AG04450 (cell line): ENCODE measurements around the gene ITGAX. TPM values are rescaled to one million over a fixed set of nuclear protein-coding genes. Genes with fewer than 3 reads are reported as not detected.

Experiments
- CTCF ChIA-PET: fragments of 300-600, 350-600 bp; formaldehyde crosslinking; extraction: SDS; loops from one replicate; lab custom pipeline; 2022; ENCODE audit warnings: antibody characterized with exemption, inconsistent platforms; lab: Charles Lee
- POLR2A ChIA-PET: fragments of 350-600 bp; formaldehyde crosslinking; extraction: SDS; loops from one replicate; lab custom pipeline; 2021; ENCODE audit warnings: antibody characterized with exemption, inconsistent platforms; lab: Yijun Ruan, JAX
- DNase-seq: peaks from one replicate; pipeline ENCODE4 v3.0.0-alpha.2; 2011; ENCODE audit warnings: low read depth, low spot score
- H3K27ac ChIP-seq: one replicate; pipeline ENCODE4 v1.5.1; 2012; ENCODE audit warnings: low read depth, low read length, control low read depth
- H3K27me3 ChIP-seq: one replicate; pipeline ENCODE4 v1.6.0; 2012; ENCODE audit warnings: low read length; ENCODE audit not compliant: control insufficient read depth, insufficient read depth
- H3K4me3 ChIP-seq: 2 replicates; pipeline ENCODE4 v1.5.1; 2011; ENCODE audit warnings: mild to moderate bottlenecking, low read depth, low read length, control low read depth
- H3K9me3 ChIP-seq: 2 replicates; pipeline ENCODE4 v1.5.1; 2012; ENCODE audit warnings: low read length; ENCODE audit not compliant: control insufficient read depth, insufficient read depth
- polyA plus RNA-seq: library from polyadenylated mRNA; depleted of rRNA; stranded (reverse); fragments of >200 nt; gene quantifications from 2 replicates; pipeline ENCODE4 v1.2.3, GENCODE V29; 2011
- TF ChIP-seq, protein P1 (sequence below): IDR thresholded peaks from 2 replicates; pipeline ENCODE4 v1.5.1; 2011; ENCODE audit warnings: low read depth, low read length, control low read depth, inconsistent platforms

Gene ITGAX
- polyA plus RNA-seq, 1 experiment, result 0.15 TPM

DNA sequence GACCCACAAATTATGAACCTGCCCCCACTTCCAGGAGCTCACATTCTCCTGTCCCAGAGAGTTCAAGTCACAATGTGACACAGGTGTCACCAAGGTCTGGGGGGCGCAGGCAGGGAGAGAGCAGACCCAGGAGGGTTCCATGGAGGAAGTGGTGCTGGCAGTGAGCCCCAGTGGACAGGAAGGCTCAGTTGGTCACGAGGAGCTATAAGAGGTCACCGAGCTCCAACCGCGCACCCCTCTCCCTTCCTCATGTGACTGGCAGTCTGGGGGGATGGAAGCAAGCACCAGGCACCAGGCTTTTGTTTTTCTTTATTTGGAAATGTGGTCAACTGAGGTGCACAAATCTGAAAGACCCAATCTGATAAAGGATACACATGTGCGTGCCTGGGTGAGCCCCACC, 40.7 kb downstream of the ITGAX start:
- H3K9me3 ChIP-seq, result peaks cover 8% of the 10 kb centered on the region
- POLR2A ChIA-PET, result no interaction called here
- TF ChIP-seq, protein P1, sequence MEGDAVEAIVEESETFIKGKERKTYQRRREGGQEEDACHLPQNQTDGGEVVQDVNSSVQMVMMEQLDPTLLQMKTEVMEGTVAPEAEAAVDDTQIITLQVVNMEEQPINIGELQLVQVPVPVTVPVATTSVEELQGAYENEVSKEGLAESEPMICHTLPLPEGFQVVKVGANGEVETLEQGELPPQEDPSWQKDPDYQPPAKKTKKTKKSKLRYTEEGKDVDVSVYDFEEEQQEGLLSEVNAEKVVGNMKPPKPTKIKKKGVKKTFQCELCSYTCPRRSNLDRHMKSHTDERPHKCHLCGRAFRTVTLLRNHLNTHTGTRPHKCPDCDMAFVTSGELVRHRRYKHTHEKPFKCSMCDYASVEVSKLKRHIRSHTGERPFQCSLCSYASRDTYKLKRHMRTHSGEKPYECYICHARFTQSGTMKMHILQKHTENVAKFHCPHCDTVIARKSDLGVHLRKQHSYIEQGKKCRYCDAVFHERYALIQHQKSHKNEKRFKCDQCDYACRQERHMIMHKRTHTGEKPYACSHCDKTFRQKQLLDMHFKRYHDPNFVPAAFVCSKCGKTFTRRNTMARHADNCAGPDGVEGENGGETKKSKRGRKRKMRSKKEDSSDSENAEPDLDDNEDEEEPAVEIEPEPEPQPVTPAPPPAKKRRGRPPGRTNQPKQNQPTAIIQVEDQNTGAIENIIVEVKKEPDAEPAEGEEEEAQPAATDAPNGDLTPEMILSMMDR, result no peak

DNA sequence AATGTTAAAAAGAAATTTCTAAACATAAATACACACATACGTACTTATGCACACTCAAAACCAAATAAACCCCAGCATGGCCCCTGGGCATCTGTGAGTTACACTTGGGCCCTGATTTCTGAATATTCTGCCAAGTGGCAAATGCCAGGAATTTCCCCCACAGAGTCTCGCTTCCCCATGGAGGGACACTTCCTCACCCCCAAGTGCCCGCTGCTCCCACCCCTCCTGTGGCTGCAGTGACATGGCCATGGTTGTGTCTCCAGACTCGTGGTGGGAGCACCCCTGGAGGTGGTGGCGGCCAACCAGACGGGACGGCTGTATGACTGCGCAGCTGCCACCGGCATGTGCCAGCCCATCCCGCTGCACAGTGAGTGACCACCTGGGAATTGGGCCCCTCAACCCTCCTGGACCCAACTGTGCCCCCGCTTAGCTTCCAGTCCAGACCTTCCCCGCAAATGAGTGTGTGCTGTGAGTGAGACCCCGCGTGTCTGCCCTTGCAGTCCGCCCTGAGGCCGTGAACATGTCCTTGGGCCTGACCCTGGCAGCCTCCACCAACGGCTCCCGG, 42.2 kb downstream of the ITGAX start:
- Histone ChIP-seq H3K9me3 (peaks cover 8% of the 10 kb centered on the region), H3K27ac (no peak overlapping the region), H3K4me3 (no peak overlapping the region), H3K27me3 (no peaks in the 10 kb centered on the region)
- ChIA-PET POLR2A (interaction anchor here (0.6 kb wide), 1 partner anchor 22 kb away, joined by 3 read pairs; no protein-coding TSS in a partner anchor), CTCF (no interaction called here)
- DNase-seq, result no peak
- TF ChIP-seq, protein P1, result no peak

More for the DNA sequence above, 40.7 kb downstream of the ITGAX start:
- DNase-seq, result no peak
- H3K4me3 ChIP-seq, result no peak overlapping the region
- H3K27me3 ChIP-seq, result no peaks in the 10 kb centered on the region
- CTCF ChIA-PET, result no interaction called here
- H3K27ac ChIP-seq, result no peak overlapping the region

DNA sequence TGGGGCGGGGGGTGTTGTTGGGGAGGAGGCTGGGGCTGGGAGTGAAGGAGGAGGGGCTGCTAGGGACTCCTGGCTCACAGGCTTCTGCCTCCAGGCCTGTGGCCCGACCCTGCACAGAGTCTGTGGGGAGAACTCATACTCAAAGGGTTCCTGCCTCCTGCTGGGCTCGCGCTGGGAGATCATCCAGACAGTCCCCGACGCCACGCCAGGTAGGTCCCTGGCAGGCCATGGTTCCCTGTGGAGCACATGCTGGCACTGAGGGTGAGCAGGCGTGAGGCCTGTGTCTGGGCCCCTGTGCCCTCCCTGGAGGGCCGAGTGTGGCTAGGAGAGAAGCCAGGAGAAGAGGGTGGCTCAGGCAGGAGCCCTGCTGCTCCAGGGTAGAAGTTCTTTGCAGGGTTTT, 42.7 kb downstream of the ITGAX start:
- H3K27me3 ChIP-seq, result no peaks in the 10 kb centered on the region
- no peak overlapping the region for H3K27ac ChIP-seq
- no peak overlapping the region for H3K4me3 ChIP-seq
- ChIA-PET CTCF (no interaction called here), POLR2A (interaction anchor here (0.6 kb wide), 2 partner anchors 21 to 39 kb away, joined by 3 read pairs; no protein-coding TSS in a partner anchor)
- TF ChIP-seq, protein P1, result no peak
- H3K9me3 ChIP-seq, result peaks cover 8% of the 10 kb centered on the region
- no peak for DNase-seq

DNA sequence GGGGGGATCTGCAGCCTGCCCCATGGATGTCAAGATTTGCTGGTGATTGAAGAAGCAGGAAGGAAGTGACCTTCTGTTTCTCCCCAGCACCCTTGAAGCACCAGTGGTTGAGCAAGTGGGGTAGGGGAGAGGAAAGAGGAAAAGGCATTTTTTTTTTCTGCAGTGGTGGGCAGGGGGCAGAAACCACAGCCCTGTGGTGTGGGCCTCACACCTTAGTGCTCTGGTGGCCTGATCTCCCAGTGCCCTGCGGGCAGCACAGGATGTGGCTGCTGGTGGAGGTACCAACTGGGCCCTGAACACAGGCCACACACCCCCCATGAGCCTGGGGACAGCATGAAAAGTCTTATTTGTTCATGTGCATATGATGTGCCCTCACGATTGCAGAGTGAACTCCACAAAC, 45.2 kb downstream of the ITGAX start:
- CTCF ChIA-PET, result no interaction called here
- TF ChIP-seq, protein P1, result no peak
- POLR2A ChIA-PET, result no interaction called here
- no peak overlapping the region for H3K4me3 ChIP-seq
- H3K27me3 ChIP-seq, result no peaks in the 10 kb centered on the region
- H3K27ac ChIP-seq, result no peak overlapping the region
- H3K9me3 ChIP-seq, result peaks cover 8% of the 10 kb centered on the region
- no peak for DNase-seq

DNA sequence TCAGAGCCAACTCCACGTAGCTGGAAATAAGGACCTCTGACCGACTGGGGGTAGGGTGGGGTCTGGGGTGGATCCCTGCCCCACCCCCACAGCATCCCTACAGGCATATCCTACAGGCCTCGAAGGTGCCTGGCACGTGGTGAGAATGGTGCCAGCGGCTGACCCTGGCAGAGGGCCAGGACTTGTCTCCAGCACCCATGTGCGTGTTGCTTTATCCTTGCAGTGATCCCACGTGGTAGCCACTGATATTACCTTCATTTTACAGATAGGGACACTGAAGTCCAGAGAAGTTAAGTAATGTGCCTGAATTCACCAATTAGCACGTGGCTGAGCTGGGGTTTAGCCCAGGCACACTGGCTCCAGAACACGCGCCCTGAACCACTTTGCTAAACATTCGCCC, 46.5 kb downstream of the ITGAX start:
- Histone ChIP-seq H3K4me3 (no peak overlapping the region), H3K27ac (no peak overlapping the region), H3K9me3 (peaks cover 8% of the 10 kb centered on the region), H3K27me3 (no peaks in the 10 kb centered on the region)
- DNase-seq, result no peak
- TF ChIP-seq, protein P1, result no peak
- POLR2A ChIA-PET, result no interaction called here
- CTCF ChIA-PET, result no interaction called here
